Measurements from ENCODE around the gene SLC9A3. TPM values are rescaled to one million over a fixed set of nuclear protein-coding genes. Genes with fewer than 3 reads are reported as not detected.

Gene SLC9A3
- total RNA-seq, 1 donor from 2014 or later = 1.2 TPM

GRCh38 chr5:499233-500209 is 24.7 kb downstream of the SLC9A3 start:
- DNase-seq (ENCODE audit: extremely low spot score, unreplicated experiment) = no peak
- Mint-ChIP-seq H3K36me3 (ENCODE audit: unreplicated experiment) (no peaks in the 10 kb centered on the region), H3K27me3 (ENCODE audit: unreplicated experiment) (peaks cover 10% of the 10 kb centered on the region), H3K27ac (ENCODE audit: unreplicated experiment) (no peak overlapping the region), H3K4me3 (ENCODE audit: unreplicated experiment) (no peak overlapping the region), H3K4me1 (ENCODE audit: unreplicated experiment) (no peaks in the 10 kb centered on the region), H3K9me3 (ENCODE audit: unreplicated experiment) (no peaks in the 10 kb centered on the region)
- TF ChIP-seq CTCF (IDR thresholded peaks at IDR 0.05) = no peak

GRCh38 chr5:497871-498509 is 26.3 kb downstream of the SLC9A3 start:
- H3K36me3 Mint-ChIP-seq (ENCODE audit: unreplicated experiment) = no peaks in the 10 kb centered on the region
- no peak overlapping the region for H3K4me3 Mint-ChIP-seq (ENCODE audit: unreplicated experiment)
- H3K27ac Mint-ChIP-seq (ENCODE audit: unreplicated experiment) = no peak overlapping the region
- peaks cover 10% of the 10 kb centered on the region for H3K27me3 Mint-ChIP-seq (ENCODE audit: unreplicated experiment)
- no peak for DNase-seq (ENCODE audit: extremely low spot score, unreplicated experiment)
- H3K9me3 Mint-ChIP-seq (ENCODE audit: unreplicated experiment) = no peaks in the 10 kb centered on the region
- TF ChIP-seq CTCF (IDR thresholded peaks at IDR 0.05) = no peak
- no peaks in the 10 kb centered on the region for H3K4me1 Mint-ChIP-seq (ENCODE audit: unreplicated experiment)

- Mint-ChIP-seq H3K27me3 (ENCODE audit: unreplicated experiment) (peaks cover 3% of the 10 kb centered on the region), H3K36me3 (ENCODE audit: unreplicated experiment) (no peaks in the 10 kb centered on the region), H3K9me3 (ENCODE audit: unreplicated experiment) (no peaks in the 10 kb centered on the region), H3K27ac (ENCODE audit: unreplicated experiment) (no peak overlapping the region), H3K4me3 (ENCODE audit: unreplicated experiment) (no peak overlapping the region), H3K4me1 (ENCODE audit: unreplicated experiment) (no peaks in the 10 kb centered on the region)
- DNase-seq (ENCODE audit: extremely low spot score, unreplicated experiment) = no peak
- TF ChIP-seq CTCF (IDR thresholded peaks at IDR 0.05) = no peak
Observed at GRCh38 chr5:497090-497700, 27.1 kb downstream of the SLC9A3 start.

DNA sequence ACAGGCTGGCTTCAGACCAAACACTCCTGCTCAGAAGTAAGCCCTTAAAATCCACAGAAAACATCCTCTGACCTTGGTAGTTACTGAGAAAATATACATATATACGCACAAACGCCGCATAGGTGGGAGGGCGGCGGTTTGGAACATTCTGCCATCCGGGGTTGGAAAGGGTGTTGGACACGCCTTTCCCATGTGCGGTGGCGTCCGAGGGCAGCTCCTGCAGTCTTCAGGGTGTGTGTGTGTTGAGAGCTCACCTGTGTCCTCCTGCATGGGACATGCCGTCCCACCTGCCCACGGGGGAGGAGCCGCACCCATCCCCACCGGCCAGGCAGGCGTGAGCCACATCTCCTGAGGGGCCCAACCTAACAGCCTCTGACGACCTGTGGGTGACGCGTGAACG is 28.2 kb downstream of the SLC9A3 start:
- TF ChIP-seq CTCF (IDR thresholded peaks at IDR 0.05) = no peak
- Mint-ChIP-seq H3K9me3 (ENCODE audit: unreplicated experiment) (no peaks in the 10 kb centered on the region), H3K36me3 (ENCODE audit: unreplicated experiment) (no peaks in the 10 kb centered on the region), H3K4me3 (ENCODE audit: unreplicated experiment) (no peak overlapping the region), H3K4me1 (ENCODE audit: unreplicated experiment) (no peaks in the 10 kb centered on the region), H3K27me3 (ENCODE audit: unreplicated experiment) (peaks cover 3% of the 10 kb centered on the region), H3K27ac (ENCODE audit: unreplicated experiment) (no peak overlapping the region)
- DNase-seq (ENCODE audit: extremely low spot score, unreplicated experiment) = no peak
